ENCODE measurements around the gene ITGB2. TPM values are rescaled to one million over a fixed set of nuclear protein-coding genes. Genes with fewer than 3 reads are reported as not detected.

The ITGB2 gene
- total RNA-seq, 1 donor from 2014 or later, result 23.8 TPM

- intact Hi-C loops (cut with DNase I), result no loop called here
- DNase-seq, result peak; percentile 36
These were observed 36.5 kb upstream of the ITGB2 start for GRCh38 chr21:44957047-44957831.

DNA sequence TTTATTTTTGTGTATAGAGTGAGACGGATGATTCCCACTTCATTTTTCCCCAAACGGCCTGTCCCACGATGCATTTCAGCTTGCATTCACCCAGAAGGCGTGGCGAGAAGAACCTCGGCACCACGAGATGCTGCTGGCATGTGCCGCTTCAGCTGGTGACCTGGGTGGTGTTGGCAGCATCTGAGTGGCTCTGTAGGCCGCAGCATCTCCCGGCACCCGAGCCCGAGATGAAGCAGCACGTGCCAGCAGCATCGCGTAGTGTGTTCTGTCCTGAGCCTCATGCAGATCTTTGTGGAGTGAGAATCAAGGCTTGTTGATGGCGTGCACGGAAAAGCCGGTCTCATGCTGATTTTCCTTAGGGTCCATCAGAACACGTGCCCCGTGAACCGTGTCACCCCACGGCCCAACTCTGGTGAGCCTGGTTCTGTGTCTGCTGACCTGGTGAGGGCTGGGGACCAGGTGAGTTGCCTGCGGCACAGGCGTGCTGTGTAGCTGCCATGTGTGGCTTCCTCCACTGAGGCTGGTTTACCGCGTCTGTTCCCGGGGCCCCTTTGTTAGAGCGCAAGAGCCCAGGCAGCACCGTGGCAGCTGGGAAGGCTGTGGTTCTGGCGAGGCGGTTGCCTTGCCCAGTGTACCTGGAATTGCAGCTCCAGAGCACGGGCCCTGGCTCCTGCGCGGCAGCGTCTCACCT, 35.8 kb upstream of the ITGB2 start:
- DNase-seq, result peak; percentile 34
- ATAC-seq (ENCODE audit: poor library complexity), result no peak
- intact Hi-C loops (cut with DNase I), result no loop called here

More at GRCh38 chr21:44957047-44957831, 36.5 kb upstream of the ITGB2 start:
- ATAC-seq (ENCODE audit: poor library complexity), result no peak

GRCh38 chr21:44955798-44956175, 35.1 kb upstream of the ITGB2 start:
- intact Hi-C loops (cut with DNase I), result no loop called here
- ATAC-seq (ENCODE audit: poor library complexity) (no peak), DNase-seq (peak; percentile 39)

DNA sequence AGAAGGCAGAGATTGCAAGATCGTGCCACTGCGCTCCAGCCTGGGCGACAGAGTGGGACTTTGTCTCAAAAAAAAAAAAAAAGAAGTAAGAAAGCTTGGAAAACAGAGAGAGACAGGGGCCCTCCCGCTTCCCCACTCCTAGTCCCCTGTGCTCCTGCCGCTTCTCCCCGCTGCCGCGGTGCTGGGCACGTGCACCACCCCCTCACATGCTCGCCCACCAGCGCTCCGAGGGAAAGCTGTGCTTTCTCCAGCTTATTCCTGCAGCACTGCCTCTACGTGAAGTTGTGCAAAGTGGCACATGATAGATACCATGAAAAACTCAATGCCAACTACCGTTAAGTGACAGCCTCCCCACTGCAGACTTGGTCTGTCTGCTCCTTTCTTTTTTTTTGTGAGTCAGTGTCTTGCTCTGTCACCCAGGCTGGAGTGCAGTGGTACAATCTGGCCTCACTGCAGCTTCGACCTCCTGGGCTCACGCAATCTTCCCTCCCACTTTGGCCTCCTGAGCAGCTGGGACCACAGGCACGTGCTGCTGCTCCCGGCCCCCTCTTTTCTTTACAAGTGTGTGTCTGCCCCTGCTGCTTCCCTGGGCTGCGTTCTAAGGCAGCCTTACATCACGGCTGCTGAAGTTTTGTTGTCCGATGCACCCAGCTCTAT, 34.6 kb upstream of the ITGB2 start:
- peak; percentile 44 for DNase-seq
- intact Hi-C loops (cut with DNase I), result no loop called here
- ATAC-seq (ENCODE audit: poor library complexity), result no peak

- ATAC-seq (ENCODE audit: poor library complexity), result peak; percentile 8
- DNase-seq, result peak; percentile 57
- intact Hi-C loops (cut with DNase I), result no loop called here
These were observed 33.6 kb upstream of the ITGB2 start for GRCh38 chr21:44954281-44954771.

GRCh38 chr21:44953628-44954021, 32.9 kb upstream of the ITGB2 start:
- DNase-seq, result peak; percentile 43
- ATAC-seq (ENCODE audit: poor library complexity), result no peak
- intact Hi-C loops (cut with DNase I), result no loop called here

DNA sequence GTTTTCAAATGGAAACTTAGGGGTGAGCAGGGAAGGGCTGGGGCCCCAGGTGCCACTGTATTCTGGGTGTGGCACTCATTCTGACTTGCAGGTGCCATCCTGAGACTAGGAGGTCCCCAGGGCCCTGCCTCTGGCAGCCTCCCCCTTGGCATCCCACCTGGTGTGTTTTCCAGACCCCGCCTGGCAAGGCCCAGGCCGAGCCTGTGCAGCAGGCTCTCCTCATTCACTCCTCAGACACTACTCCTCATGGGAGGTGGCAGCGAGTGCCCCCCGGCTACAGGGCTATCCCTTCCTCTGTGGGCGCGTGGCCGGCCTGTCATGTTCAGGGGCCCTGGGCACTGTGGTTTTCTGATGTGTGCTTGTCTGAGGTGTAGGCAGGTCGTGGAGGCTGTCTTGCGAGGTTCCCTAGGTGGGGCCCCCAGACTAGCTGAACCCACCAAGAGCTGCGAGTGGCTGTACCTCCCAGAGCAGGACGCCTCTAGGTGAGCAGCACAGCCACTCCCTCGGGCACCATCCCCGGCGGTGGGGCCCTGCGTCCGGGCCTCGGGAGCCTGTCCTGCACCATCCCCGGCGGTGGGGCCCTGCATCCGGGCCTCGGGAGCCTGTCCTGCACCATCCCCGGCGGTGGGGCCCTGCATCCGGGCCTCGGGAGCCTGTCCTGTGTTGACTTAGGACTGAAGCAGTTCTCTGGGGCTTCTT, 32.4 kb upstream of the ITGB2 start:
- ATAC-seq (ENCODE audit: poor library complexity) (peak; percentile 0), DNase-seq (peak; percentile 33)
- intact Hi-C loops (cut with DNase I), result no loop called here

DNA sequence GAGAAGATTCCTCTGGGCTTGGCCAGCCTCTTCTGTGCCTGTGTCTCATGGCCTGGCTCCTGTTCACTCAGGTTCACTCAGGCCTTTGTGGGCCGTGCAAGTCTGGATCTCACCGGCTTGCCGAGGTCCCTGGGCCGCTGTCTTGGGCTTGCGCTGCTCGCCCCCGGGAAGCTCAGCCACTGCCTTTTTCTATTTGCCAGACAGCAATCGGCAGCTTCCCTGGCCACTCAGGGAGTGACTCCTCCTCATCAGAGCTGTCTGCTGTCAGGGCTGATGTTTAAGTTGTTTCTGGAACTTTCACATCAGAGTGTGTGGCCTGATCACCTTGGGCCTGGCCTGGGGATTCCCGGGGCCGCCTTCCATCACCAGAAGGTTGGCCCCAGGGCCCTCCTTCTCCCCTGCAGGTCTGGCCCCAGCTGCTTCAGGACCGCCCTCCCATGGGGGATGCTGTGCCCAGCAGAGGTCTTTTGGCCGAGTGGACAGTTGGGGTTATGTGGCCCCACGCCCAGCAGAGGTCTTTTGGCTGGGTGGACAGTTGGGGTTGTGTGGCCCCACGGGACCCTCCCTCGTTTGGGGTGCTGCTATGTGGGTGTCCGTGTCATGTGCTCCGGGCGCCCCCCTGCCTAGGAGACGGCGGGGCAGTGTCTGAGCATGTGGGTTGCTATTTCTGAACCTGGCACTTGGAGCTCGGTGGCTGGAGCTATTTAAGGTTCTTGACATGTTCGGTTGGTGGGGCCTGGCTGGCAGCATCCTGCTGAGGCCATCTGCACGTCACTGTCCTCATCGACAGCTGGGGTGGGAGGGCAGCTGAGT, 31.6 kb upstream of the ITGB2 start:
- intact Hi-C loops (cut with DNase I), result no loop called here
- ATAC-seq (ENCODE audit: poor library complexity) (peak; percentile 67), DNase-seq (peak; percentile 80)

DNA sequence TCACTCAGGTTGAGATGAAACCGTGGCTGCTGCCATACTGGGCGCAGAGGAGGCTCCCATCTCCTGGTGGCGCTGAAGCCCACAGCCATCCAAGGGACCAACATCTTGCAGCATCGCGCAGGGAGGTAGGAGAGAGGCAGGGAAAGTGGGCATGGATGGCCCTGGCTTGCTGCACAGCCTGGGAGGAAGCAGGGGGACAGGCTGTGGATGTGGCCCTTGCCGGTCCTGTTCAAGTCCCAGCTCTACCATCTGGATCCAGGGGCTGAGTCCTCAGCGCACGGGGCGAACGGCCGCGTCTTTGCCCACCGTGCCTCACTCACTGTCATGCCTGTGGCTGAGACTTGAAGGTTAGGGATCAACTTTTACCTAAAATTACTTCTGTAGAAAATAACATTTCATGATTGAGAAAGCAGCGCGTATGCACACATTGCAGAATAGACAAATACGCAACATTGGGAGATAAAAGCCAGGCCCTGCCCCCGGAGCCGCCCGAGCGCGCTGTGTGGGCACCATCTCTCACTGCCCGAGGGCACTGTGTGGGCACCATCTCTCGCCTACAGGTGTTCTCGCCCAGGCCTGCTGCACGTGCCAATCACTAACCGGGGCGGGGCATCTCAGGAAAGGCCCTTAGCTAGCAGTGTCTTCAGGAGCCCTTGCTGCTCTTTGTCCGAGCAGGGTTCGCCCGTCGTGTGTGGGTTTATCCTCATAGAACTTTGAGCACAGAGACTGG, 30.7 kb upstream of the ITGB2 start:
- intact Hi-C loops (cut with DNase I), result no loop called here
- DNase-seq (peak; percentile 29), ATAC-seq (ENCODE audit: poor library complexity) (no peak)

- ATAC-seq (ENCODE audit: poor library complexity) (no peak), DNase-seq (peak; percentile 50)
- intact Hi-C loops (cut with DNase I), result no loop called here
These were observed 29.7 kb upstream of the ITGB2 start for GRCh38 chr21:44950351-44950750.

- DNase-seq (peak; percentile 94), ATAC-seq (ENCODE audit: poor library complexity) (peak; percentile 64)
- intact Hi-C loops (cut with DNase I), result loop anchor here (2.0 kb wide), 1 partner anchor 187 kb away; no protein-coding TSS in a partner anchor
These were observed 29.1 kb upstream of the ITGB2 start for GRCh38 chr21:44949779-44950198.

GRCh38 chr21:44949161-44949778, 28.6 kb upstream of the ITGB2 start:
- ATAC-seq (ENCODE audit: poor library complexity), result no peak
- DNase-seq, result peak; percentile 54

DNA sequence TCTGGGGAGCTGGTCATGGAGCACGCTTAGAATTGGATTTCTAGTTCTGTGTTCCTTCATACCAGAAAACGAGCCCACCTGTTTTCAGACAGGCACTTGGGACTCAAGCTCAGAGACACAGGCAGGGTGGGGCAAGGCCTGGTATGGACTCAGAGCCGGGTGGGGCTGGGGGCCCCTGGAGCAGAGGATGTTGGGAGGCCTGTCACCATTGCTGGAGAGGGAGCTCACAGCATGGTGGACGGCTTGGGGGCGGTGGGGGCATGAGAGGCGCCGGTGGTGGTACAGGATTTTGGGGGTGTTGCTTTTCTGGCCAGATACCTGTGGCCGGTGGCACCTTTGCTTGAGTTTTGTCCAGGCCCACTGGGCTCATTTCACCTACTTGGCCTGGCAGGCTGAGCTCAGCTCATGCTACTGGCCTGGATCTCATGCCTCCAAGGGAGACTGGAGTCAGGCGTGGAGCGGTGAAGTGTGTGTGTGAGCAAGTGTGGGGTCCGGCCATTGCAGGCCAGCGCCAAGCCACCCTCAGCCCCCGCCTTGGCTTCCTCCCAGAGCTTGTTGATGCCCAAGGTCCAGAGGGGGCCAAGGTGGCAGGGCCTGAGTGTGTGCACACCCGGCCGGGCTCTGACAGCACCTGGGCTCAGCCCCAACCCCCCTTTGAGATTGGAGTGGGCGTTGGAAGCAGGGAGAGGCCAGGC, 27.9 kb upstream of the ITGB2 start:
- no peak for ATAC-seq (ENCODE audit: poor library complexity)
- intact Hi-C loops (cut with DNase I), result loop anchor here (2.0 kb wide), 1 partner anchor 188 kb away; no protein-coding TSS in a partner anchor
- peak; percentile 40 for DNase-seq

More at GRCh38 chr21:44949161-44949778, 28.6 kb upstream of the ITGB2 start:
- intact Hi-C loops (cut with DNase I), result loop anchor here (2.0 kb wide), 1 partner anchor 188 kb away; no protein-coding TSS in a partner anchor

DNA sequence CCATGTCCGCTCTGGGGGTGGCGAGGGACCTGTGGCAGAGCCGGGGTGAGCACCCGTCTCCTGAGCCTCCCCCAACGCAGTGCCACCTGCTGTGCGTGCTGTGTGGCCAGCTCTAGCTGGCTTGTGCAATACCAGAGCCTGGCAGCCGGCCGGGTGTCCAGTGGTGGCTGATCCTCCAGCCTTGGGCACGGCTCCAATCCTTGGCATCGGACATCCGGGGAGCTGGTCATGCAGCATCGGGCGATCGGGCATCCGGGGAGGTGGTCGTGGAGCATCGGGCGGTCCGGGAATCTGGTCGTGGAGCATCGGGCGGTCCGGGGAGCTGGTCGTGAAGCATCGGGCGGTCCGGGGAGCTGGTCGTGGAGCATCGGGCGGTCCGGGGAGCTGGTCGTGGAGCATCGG, 27.2 kb upstream of the ITGB2 start:
- intact Hi-C loops (cut with DNase I), result loop anchor here (2.0 kb wide), 1 partner anchor 189 kb away; no protein-coding TSS in a partner anchor
- DNase-seq (peak; percentile 83), ATAC-seq (ENCODE audit: poor library complexity) (peak; percentile 27)

- ATAC-seq (ENCODE audit: poor library complexity), result peak; percentile 54
- DNase-seq, result no peak
- intact Hi-C loops (cut with DNase I), result no loop called here
These were observed 26.6 kb upstream of the ITGB2 start for GRCh38 chr21:44947111-44947929.
